H1 (cell line): ENCODE data around the gene PRDM15. TPM values are rescaled to one million over a fixed set of nuclear protein-coding genes. Genes with fewer than 3 reads are reported as not detected.

Source experiments
- CTCF ChIA-PET: fragments of 300-600 bp; sonication (Branson Sonifier 250); formaldehyde crosslinking; loops from one replicate; lab custom pipeline; 2021; ENCODE audit not compliant: partially characterized antibody; lab: Charles Lee
- POLR2A ChIA-PET: fragments of 300-600 bp; sonication (Branson Sonifier 250); formaldehyde crosslinking; loops from one replicate; lab custom pipeline; 2021; ENCODE audit warnings: inconsistent platforms; ENCODE audit not compliant: partially characterized antibody; lab: Charles Lee
- DNase-seq, 2 experiments: peaks; one replicate each; pipeline versions ENCODE4 v3.0.0 to v3.0.0-alpha.2; 2010 to 2022; ENCODE audit warnings: low spot score in 2 of 2, low read depth in 1 of 2, mixed read lengths in 1 of 2
- FAIRE-seq: peaks from 2 replicates; lab custom pipeline; 2011; peaks lifted over from hg19 to GRCh38; lab: Jason Lieb, UNC
- H2AFZ ChIP-seq: 2 replicates; pipeline ENCODE4 v1.8.1; 2012; ENCODE audit warnings: low read length, inconsistent platforms
- H2AK5ac ChIP-seq: 2 replicates; pipeline ENCODE4 v1.6.1; 2013; ENCODE audit warnings: low read depth, low read length
- H2BK120ac ChIP-seq: replicated peaks from 2 replicates; pipeline ENCODE3; 2013; ENCODE audit warnings: low read depth, low read length, inconsistent platforms
- H2BK12ac ChIP-seq: 2 replicates; pipeline ENCODE4 v1.6.1; 2013; ENCODE audit warnings: low read depth, low read length
- H2BK15ac ChIP-seq: 2 replicates; pipeline ENCODE4 v1.6.1; 2013; ENCODE audit warnings: low read length
- H2BK20ac ChIP-seq: 2 replicates; pipeline ENCODE4 v1.6.1; 2013; ENCODE audit warnings: low read length
- H2BK5ac ChIP-seq: 2 replicates; pipeline ENCODE4 v1.6.1; 2013; ENCODE audit warnings: low read depth, low read length
- H3K14ac ChIP-seq: 2 replicates; pipeline ENCODE4 v1.6.1; 2013; ENCODE audit warnings: inconsistent platforms; ENCODE audit not compliant: insufficient read length
- H3K18ac ChIP-seq: 2 replicates; pipeline ENCODE4 v1.6.1; 2013; ENCODE audit warnings: low read length; ENCODE audit errors: extremely low read depth
- H3K23ac ChIP-seq: 2 replicates; pipeline ENCODE4 v1.6.1; 2013; ENCODE audit warnings: inconsistent platforms; ENCODE audit not compliant: insufficient read length
- H3K23me2 ChIP-seq: 2 replicates; pipeline ENCODE4 v1.6.1; 2013; ENCODE audit warnings: low read depth, low read length
- H3K27ac ChIP-seq: 2 replicates; pipeline ENCODE4 v1.6.1; 2011; ENCODE audit warnings: low read depth, low read length, inconsistent platforms
- H3K27me3 ChIP-seq, 4 experiments: replicated peaks in 1 of 4; 1 replicate in 1 of 4; 2 replicates in 3 of 4; pipeline versions ENCODE4 v1.6.1 to v1.8.1; 2011 to 2013; ENCODE audit warnings: low read length in 3 of 4, mild to moderate bottlenecking in 3 of 4, inconsistent platforms in 2 of 4, mixed read lengths in 2 of 4, moderate library complexity in 1 of 4; ENCODE audit not compliant: control insufficient read depth in 3 of 4, insufficient read depth in 3 of 4; ENCODE audit errors: extremely low read depth in 1 of 4
- H3K36me3 ChIP-seq, 4 experiments: 2 replicates each; pipeline versions ENCODE4 v1.6.1 to v1.8.1; 2011 to 2013; ENCODE audit warnings: mild to moderate bottlenecking in 4 of 4, low read length in 3 of 4, moderate library complexity in 2 of 4, control low read depth in 1 of 4, inconsistent platforms in 1 of 4; ENCODE audit not compliant: insufficient read depth in 4 of 4, control insufficient read depth in 2 of 4
- H3K4ac ChIP-seq: replicated peaks from 2 replicates; pipeline ENCODE3; 2013; ENCODE audit warnings: low read length, low read depth, mixed read lengths, inconsistent platforms; ENCODE audit not compliant: insufficient read length
- H3K4me1 ChIP-seq, 4 experiments: replicated peaks in 1 of 4; 1 replicate in 1 of 4; 2 replicates in 3 of 4; pipeline versions ENCODE4 v1.6.1 to v1.8.1; 2011 to 2013; ENCODE audit warnings: low read length in 3 of 4, inconsistent platforms in 2 of 4, mixed read lengths in 1 of 4; ENCODE audit not compliant: insufficient read depth in 4 of 4, control insufficient read depth in 3 of 4
- H3K4me2 ChIP-seq, 2 experiments: 2 replicates each; pipeline versions ENCODE4 v1.6.1 to v1.8.1; 2011 to 2013; ENCODE audit warnings: low read depth in 2 of 2, low read length in 2 of 2, control low read depth in 1 of 2, inconsistent platforms in 1 of 2, mild to moderate bottlenecking in 1 of 2; ENCODE audit not compliant: insufficient read depth in 1 of 2
- H3K4me3 ChIP-seq, 4 experiments: fragments of 200-600, 300-600 bp in 1 of 4; sonication (generic), shearing (Covaris generic), sonication (Bioruptor Twin) in 1 of 4; 2 replicates each; pipeline versions ENCODE4 v1.5.1 to v1.8.1; 2011 to 2016; ENCODE audit warnings: low read length in 4 of 4, low read depth in 3 of 4, control low read depth in 2 of 4, inconsistent platforms in 2 of 4, mild to moderate bottlenecking in 2 of 4, mixed read lengths in 1 of 4, moderate library complexity in 1 of 4; ENCODE audit not compliant: insufficient read depth in 2 of 4; ENCODE audit errors: extremely low read depth in 1 of 4
- H3K56ac ChIP-seq: replicated peaks from 2 replicates; pipeline ENCODE3; 2013; ENCODE audit warnings: low read depth, mild to moderate bottlenecking, mixed read lengths, low read length, inconsistent platforms; ENCODE audit not compliant: insufficient read length
- H3K79me1 ChIP-seq: 2 replicates; pipeline ENCODE4 v1.6.1; 2013; ENCODE audit warnings: low read depth, low read length, control low read depth
- H3K79me2 ChIP-seq, 2 experiments: 2 replicates each; pipeline versions ENCODE4 v1.6.1 to v1.8.1; 2012 to 2013; ENCODE audit warnings: low read length in 2 of 2, mild to moderate bottlenecking in 2 of 2, inconsistent platforms in 1 of 2; ENCODE audit not compliant: insufficient read depth in 2 of 2, control insufficient read depth in 1 of 2
- H3K9ac ChIP-seq, 4 experiments: replicated peaks in 1 of 4; 1 replicate in 1 of 4; 2 replicates in 3 of 4; pipeline versions ENCODE4 v1.6.1 to v1.8.1; 2011 to 2013; ENCODE audit warnings: low read depth in 3 of 4, low read length in 3 of 4, control low read depth in 2 of 4, mild to moderate bottlenecking in 2 of 4, moderate library complexity in 2 of 4, inconsistent platforms in 1 of 4; ENCODE audit errors: extremely low read depth in 1 of 4
- H3K9me3 ChIP-seq, 2 experiments: 2 replicates each; pipeline versions ENCODE4 v1.6.1 to v1.8.1; 2012 to 2013; ENCODE audit warnings: mild to moderate bottlenecking in 2 of 2, moderate library complexity in 2 of 2, control low read depth in 1 of 2, inconsistent platforms in 1 of 2, low read depth in 1 of 2, low read length in 1 of 2, mixed read lengths in 1 of 2; ENCODE audit not compliant: insufficient read depth in 2 of 2
- H4K20me1 ChIP-seq, 2 experiments: replicated peaks in 1 of 2; 2 replicates each; pipeline versions ENCODE3 to v1.8.1; 2011 to 2013; ENCODE audit warnings: inconsistent platforms in 2 of 2, low read length in 2 of 2, mild to moderate bottlenecking in 1 of 2; ENCODE audit not compliant: insufficient read depth in 2 of 2, control insufficient read depth in 1 of 2
- H4K5ac ChIP-seq: 2 replicates; pipeline ENCODE4 v1.6.1; 2013; ENCODE audit warnings: low read length, low read depth, mixed read lengths, inconsistent platforms; ENCODE audit not compliant: insufficient read length
- H4K8ac ChIP-seq: 2 replicates; pipeline ENCODE4 v1.8.0; 2013; ENCODE audit warnings: mild to moderate bottlenecking, moderate library complexity, low read length, inconsistent platforms; ENCODE audit not compliant: insufficient read depth; ENCODE audit errors: extremely low read depth
- H4K91ac ChIP-seq: replicated peaks from 2 replicates; pipeline ENCODE3; 2013; ENCODE audit warnings: low read length, mixed read lengths, inconsistent platforms; ENCODE audit not compliant: insufficient read length
- ATF3 ChIP-seq: IDR thresholded peaks from 2 replicates; pipeline ENCODE4 v1.6.1; 2011; ENCODE audit warnings: low read depth, mild to moderate bottlenecking, low read length; ENCODE audit not compliant: insufficient read depth
- E2F6 ChIP-seq: IDR thresholded peaks from 2 replicates; pipeline ENCODE4 v1.6.1; 2012; ENCODE audit warnings: inconsistent platforms
- FOSL1 ChIP-seq: IDR thresholded peaks from 2 replicates; pipeline ENCODE4 v1.6.1; 2011; ENCODE audit warnings: mild to moderate bottlenecking, low read depth, low read length, moderate library complexity; ENCODE audit not compliant: insufficient read depth
- GABPA ChIP-seq: IDR thresholded peaks from 2 replicates; pipeline ENCODE4 v1.6.1; 2011; ENCODE audit warnings: mild to moderate bottlenecking, low read length, moderate library complexity, borderline replicate concordance; ENCODE audit not compliant: insufficient read depth
- HDAC2 ChIP-seq, 2 experiments: fragments of 300-600 bp in 1 of 2; sonication (generic) in 1 of 2; IDR thresholded peaks; 2 replicates each; pipeline ENCODE4 v1.6.1; 2011 to 2012; ENCODE audit warnings: low read depth in 2 of 2, low read length in 2 of 2, mild to moderate bottlenecking in 2 of 2, moderate library complexity in 2 of 2, borderline replicate concordance in 1 of 2, inconsistent platforms in 1 of 2
- MAFK ChIP-seq: IDR thresholded peaks from 2 replicates; pipeline ENCODE4 v1.6.1; 2012; ENCODE audit warnings: low read depth, mild to moderate bottlenecking, improper control_type of control experiment, low read length
- POLR2A ChIP-seq, 2 experiments: IDR thresholded peaks; 1 replicate in 1 of 2; 2 replicates in 1 of 2; pipeline ENCODE4 v1.6.1; 2011; ENCODE audit warnings: low read depth in 2 of 2, low read length in 2 of 2, mild to moderate bottlenecking in 2 of 2; ENCODE audit errors: control extremely low read depth in 1 of 2
- POU5F1 ChIP-seq: IDR thresholded peaks from 2 replicates; pipeline ENCODE4 v1.6.1; 2011; ENCODE audit warnings: low read depth, mild to moderate bottlenecking, low read length, moderate library complexity
- RXRA ChIP-seq: IDR thresholded peaks from 2 replicates; pipeline ENCODE4 v1.6.1; 2011; ENCODE audit warnings: low read depth, mild to moderate bottlenecking, low read length, moderate library complexity; ENCODE audit not compliant: insufficient read depth
- TCF12 ChIP-seq: IDR thresholded peaks from 2 replicates; pipeline ENCODE4 v1.6.1; 2011; ENCODE audit warnings: low read depth, mild to moderate bottlenecking, low read length
- USF2 ChIP-seq: IDR thresholded peaks from 2 replicates; pipeline ENCODE4 v1.6.1; 2011; ENCODE audit warnings: low read length, improper control_type of control experiment
- YY1 ChIP-seq: IDR thresholded peaks from 2 replicates; pipeline ENCODE4 v1.6.1; 2011; ENCODE audit warnings: low read depth, mild to moderate bottlenecking, low read length
- WGBS, 2 experiments: shearing (Covaris generic) in 1 of 2; methylation state at CpG; one replicate each; pipeline versions ENCODE4 v1.1.6 to v1.1.7; 2013 to 2015; ENCODE audit warnings: low lambda C conversion rate in 2 of 2, mixed read lengths in 2 of 2, inconsistent platforms in 1 of 2, low coverage in 1 of 2, missing lambda C conversion rate in 1 of 2; ENCODE audit not compliant: insufficient replicate concordance in 2 of 2, insufficient coverage in 1 of 2, insufficient read length in 1 of 2; ENCODE audit errors: extremely low coverage in 1 of 2, missing lambda C conversion rate in 1 of 2; 5-methylcytosine and 5-hydroxymethylcytosine counted together
- polyA plus RNA-seq, 7 experiments: library from polyadenylated mRNA; depleted of rRNA in 3 of 7; stranded (reverse) in 5 of 7; unstranded in 2 of 7; fragments of >200 nt in 5 of 7; fragments of 200-250 nt in 2 of 7; gene quantifications; 1 replicate in 5 of 7; 2 replicates in 1 of 7; 4 replicates in 1 of 7; pipeline versions ENCODE4 v1.2.1 to v1.2.3, GENCODE V29; 2011 to 2013; ENCODE audit warnings: missing spikeins in 2 of 7, mixed read lengths in 2 of 7
- total RNA-seq: library from RNA; stranded (reverse); fragmentation: NEBNext Ultra II Directional; extraction: Animal tissue kit (Norgen Biotek cat#: 25700); gene quantifications from 2 replicates; pipeline ENCODE4 v1.2.1, GENCODE V29; 2021

Gene PRDM15
- total and polyA plus RNA-seq, 2 of the 8 experiments (the other 6 are each of a cell fraction or from before 2014, with no cell fraction given): 9.7 to 10.5 TPM

DNA sequence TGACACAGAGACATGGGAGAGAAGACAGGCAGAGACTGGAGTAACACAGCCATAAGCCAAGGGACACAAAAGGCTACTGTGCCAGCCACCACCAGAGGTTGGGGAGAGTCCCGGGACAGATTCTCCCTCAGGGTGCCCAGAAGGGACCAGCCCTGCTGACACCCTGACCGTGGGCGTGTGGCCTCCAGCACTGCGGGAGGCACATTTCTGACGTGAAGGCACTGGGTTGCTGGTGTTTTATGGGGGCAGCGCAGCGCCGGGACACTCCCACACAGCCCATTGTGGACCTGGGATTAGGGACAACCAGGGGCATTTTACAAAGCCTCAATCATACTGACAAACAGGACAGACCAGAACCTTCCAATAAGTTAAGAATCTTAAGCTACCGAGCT lies 26.2 kb downstream of the PRDM15 start:
- ChIA-PET CTCF (interaction anchor here (0.7 to 3.5 kb wide), 5 partner anchors 8 to 265 kb away, joined by 3 to 11 read pairs (median 3); no protein-coding TSS in a partner anchor), POLR2A (no interaction called here)
- Histone ChIP-seq H3K23ac (no peak overlapping the region), H3K79me1 (no peaks in the 10 kb centered on the region; the same call in 1 of the 2 replicates), H2BK20ac (no peak overlapping the region), H4K91ac (no peak overlapping the region), H4K5ac (no peak overlapping the region), H3K4me1 (peaks cover 0 to 2% (median 0%) of the 10 kb centered on the region in 4 experiments; a peak in 1 of 7 replicates), H4K20me1 (peaks cover 0 to 3% of the 10 kb centered on the region in 2 experiments), H3K79me2 (no peaks in the 10 kb centered on the region), H3K9me3 (no peaks in the 10 kb centered on the region), H3K18ac (no peak overlapping the region), H3K36me3 (peaks cover 3 to 7% (median 4%) of the 10 kb centered on the region in 4 experiments; a peak in 5 of 8 replicates), H3K27ac (no peak overlapping the region), H2AK5ac (no peak overlapping the region), H3K14ac (no peak overlapping the region), H3K56ac (no peak overlapping the region), H3K9ac (no peak overlapping the region), H2AFZ (no peak overlapping the region), H2BK15ac (no peak overlapping the region), H2BK120ac (no peak overlapping the region), H3K4me2 (no peak overlapping the region), H3K4me3 (no peak overlapping the region), H2BK5ac (no peak overlapping the region), H3K4ac (no peak overlapping the region), H4K8ac (no peak overlapping the region), H3K27me3 (no peaks in the 10 kb centered on the region), H2BK12ac (no peak overlapping the region), H3K23me2 (no peaks in the 10 kb centered on the region)
- DNase-seq (no peak), FAIRE-seq (no peak)
- 89% methylated on average over 9 of the region's 9 CpGs; no CpG with 5 or more reads in 1 of the 2 experiments for whole genome bisulfite sequencing, 2 experiments
- TF ChIP-seq POU5F1 (no peak), FOSL1 (no peak), HDAC2 (IDR thresholded peaks at IDR 0.05; ENCODE audit: borderline replicate concordance in 1 of 2, low read depth in 2 of 2, low read length in 2 of 2) (no peak), USF2 (no peak), POLR2A (IDR thresholded peaks at IDR 0.05; ENCODE audit: control extremely low read depth in 1 of 2, low read depth in 2 of 2, low read length in 2 of 2) (no peak), GABPA (no peak), ATF3 (no peak), RXRA (no peak), YY1 (no peak), E2F6 (no peak), MAFK (no peak), TCF12 (no peak)
